Neural cell (in vitro differentiated cells): ENCODE measurements around the gene ZNF799. TPM values are rescaled to one million over a fixed set of nuclear protein-coding genes. Genes with fewer than 3 reads are reported as not detected.
"Not testable (repeated sequence)": the region's sequence is repeated elsewhere in the genome, so short reads cannot be mapped to it uniquely, and the experiment has no call there.

ENCODE experiments used
- H2AFZ ChIP-seq: fragments of 200-600, 300-800 bp; sonication (generic), shearing (Covaris generic); 2 replicates; pipeline ENCODE4 v1.6.0; 2014; ENCODE audit warnings: low read depth, mild to moderate bottlenecking, antibody characterized with exemption, low read length, moderate library complexity
- H3F3A ChIP-seq: fragments of 200-600 bp; shearing (Covaris generic); 2 replicates; pipeline ENCODE4 v1.6.1; 2016; ENCODE audit warnings: mild to moderate bottlenecking, moderate library complexity, mixed read lengths, antibody characterized with exemption, low read length; ENCODE audit not compliant: insufficient read depth, poor library complexity, severe bottlenecking
- H3K27ac ChIP-seq: fragments of 200-600, 300-800 bp; sonication (generic), shearing (Covaris generic); 2 replicates; pipeline ENCODE4 v1.5.1; 2014; ENCODE audit warnings: mild to moderate bottlenecking, low read length, moderate library complexity
- H3K27me3 ChIP-seq: fragments of 300-800, 200-600 bp; sonication (generic), shearing (Covaris generic); 2 replicates; pipeline ENCODE4 v1.6.0; 2014; ENCODE audit warnings: mild to moderate bottlenecking, low read depth, low read length, moderate library complexity; ENCODE audit not compliant: insufficient read depth
- H3K36me3 ChIP-seq: fragments of 300-800, 200-600 bp; sonication (generic), shearing (Covaris generic); 2 replicates; pipeline ENCODE4 v1.5.1; 2014; ENCODE audit warnings: mild to moderate bottlenecking, antibody characterized with exemption, low read length, moderate library complexity; ENCODE audit not compliant: insufficient read depth
- H3K4me2 ChIP-seq: fragments of 300-800, 200-600 bp; sonication (generic), shearing (Covaris generic); 2 replicates; pipeline ENCODE4 v1.6.0; 2014; ENCODE audit warnings: mild to moderate bottlenecking, low read length
- H3K4me3 ChIP-seq: fragments of 300-800, 200-600 bp; sonication (generic), shearing (Covaris generic); 2 replicates; pipeline ENCODE4 v1.5.1; 2014; ENCODE audit warnings: mild to moderate bottlenecking, low read length, moderate library complexity
- H3K79me2 ChIP-seq: fragments of 200-600 bp; shearing (Covaris generic); replicated peaks from 2 replicates; pipeline ENCODE4 v1.6.0; 2014; ENCODE audit warnings: mild to moderate bottlenecking, low read length, moderate library complexity; ENCODE audit not compliant: insufficient read depth
- H3K9ac ChIP-seq: fragments of 300-800, 200-600 bp; sonication (generic), shearing (Covaris generic); 2 replicates; pipeline ENCODE4 v1.6.1; 2016; ENCODE audit warnings: mild to moderate bottlenecking, low read length, mixed read lengths
- H3K9me2 ChIP-seq: fragments of 200-600 bp; shearing (Covaris generic); 2 replicates; pipeline ENCODE4 v1.6.1; 2016; ENCODE audit warnings: mild to moderate bottlenecking, low read length, mixed read lengths; ENCODE audit not compliant: insufficient read depth
- H3K9me3 ChIP-seq: fragments of 200-600, 300-800 bp; sonication (generic), shearing (Covaris generic); 2 replicates; pipeline ENCODE4 v1.6.1; 2016; ENCODE audit warnings: mild to moderate bottlenecking, mixed run types, low read length, moderate library complexity, mixed read lengths
- H4K20me1 ChIP-seq: fragments of 200-600 bp; shearing (Covaris generic); 2 replicates; pipeline ENCODE4 v1.6.1; 2016; ENCODE audit warnings: mild to moderate bottlenecking, mixed run types; ENCODE audit not compliant: insufficient read depth
- CTCF ChIP-seq: fragments of 450-650 bp; IDR thresholded peaks from 2 replicates; pipeline ENCODE4 v1.5.1; 2014; ENCODE audit warnings: antibody characterized with exemption, mild to moderate bottlenecking, moderate library complexity; ENCODE audit not compliant: poor library complexity, severe bottlenecking
- EP300 ChIP-seq: fragments of 450-650 bp; conservative IDR thresholded peaks from 2 replicates; pipeline ENCODE4 v1.6.1; 2014; ENCODE audit warnings: antibody characterized with exemption, mild to moderate bottlenecking, moderate library complexity; ENCODE audit not compliant: poor library complexity, severe bottlenecking
- EZH2 ChIP-seq: fragments of 200-600, 300-800 bp; shearing (Covaris generic), sonication (generic); IDR thresholded peaks from 2 replicates; pipeline ENCODE4 v1.6.1; 2014; ENCODE audit warnings: antibody characterized with exemption, low read length, borderline replicate concordance, mild to moderate bottlenecking; ENCODE audit not compliant: insufficient read depth, poor library complexity, severe bottlenecking
- MXI1 ChIP-seq: fragments of 450-650 bp; conservative IDR thresholded peaks from 2 replicates; pipeline ENCODE4 v1.6.1; 2014; ENCODE audit warnings: antibody characterized with exemption, mild to moderate bottlenecking; ENCODE audit not compliant: poor library complexity, severe bottlenecking
- POLR2AphosphoS5 ChIP-seq: IDR thresholded peaks from 2 replicates; pipeline ENCODE4 v1.6.1; 2012
- RAD21 ChIP-seq: fragments of 450-650 bp; conservative IDR thresholded peaks from 2 replicates; pipeline ENCODE4 v1.6.1; 2014; ENCODE audit warnings: antibody characterized with exemption, mild to moderate bottlenecking, moderate library complexity
- REST ChIP-seq: IDR thresholded peaks from 2 replicates; pipeline ENCODE4 v1.6.1; 2012; ENCODE audit warnings: borderline replicate concordance
- SMC3 ChIP-seq: fragments of 450-650 bp; conservative IDR thresholded peaks from 2 replicates; pipeline ENCODE4 v1.6.1; 2014; ENCODE audit warnings: antibody characterized with exemption, mild to moderate bottlenecking, moderate library complexity; ENCODE audit not compliant: poor library complexity
- TAF1 ChIP-seq: IDR thresholded peaks from 2 replicates; pipeline ENCODE4 v1.6.1; 2012; ENCODE audit warnings: low read depth
- polyA plus RNA-seq: library from polyadenylated mRNA; depleted of rRNA; stranded (reverse); fragments of >200 nt; gene quantifications from 2 replicates; pipeline ENCODE4 v1.2.3, GENCODE V29; 2014

Gene ZNF799
- polyA plus RNA-seq, 1 donor from 2014 or later: 6.9 TPM

- H3K9ac ChIP-seq, H3K36me3 ChIP-seq, H3K4me3 ChIP-seq, H3K9me3 ChIP-seq, H3K27ac ChIP-seq, H4K20me1 ChIP-seq, H3K4me2 ChIP-seq, H3K27me3 ChIP-seq, H2AFZ ChIP-seq, H3K9me2 ChIP-seq, H3K79me2 ChIP-seq, H3F3A ChIP-seq: not testable (repeated sequence)
These were observed 29.7 kb upstream of the ZNF799 start for GRCh38 chr19:12430726-12431299.

GRCh38 chr19:12425888-12426274, 24.8 kb upstream of the ZNF799 start:
- no peak overlapping the region for H3K4me2 ChIP-seq
- no peak overlapping the region for H3K9ac ChIP-seq
- H3K36me3 ChIP-seq: peaks cover 5% of the 10 kb centered on the region
- H3K9me3 ChIP-seq: no peaks in the 10 kb centered on the region
- H3K4me3 ChIP-seq: no peak overlapping the region
- no peaks in the 10 kb centered on the region for H3K79me2 ChIP-seq
- H3F3A ChIP-seq: no peaks in the 10 kb centered on the region
- TF ChIP-seq REST (no peak), SMC3 (no peak), POLR2AphosphoS5 (no peak), EZH2 (no peak)
- H3K27ac ChIP-seq: no peak overlapping the region
- H3K27me3 ChIP-seq: no peaks in the 10 kb centered on the region
- no peak overlapping the region for H2AFZ ChIP-seq
- no peaks in the 10 kb centered on the region for H3K9me2 ChIP-seq
- no peaks in the 10 kb centered on the region for H4K20me1 ChIP-seq

- no peak overlapping the region for H3K27ac ChIP-seq
- no peaks in the 10 kb centered on the region for H3K9me2 ChIP-seq
- no peaks in the 10 kb centered on the region for H3F3A ChIP-seq
- no peaks in the 10 kb centered on the region for H3K27me3 ChIP-seq
- H3K9ac ChIP-seq: no peak overlapping the region
- H2AFZ ChIP-seq: no peak overlapping the region
- H3K9me3 ChIP-seq: no peaks in the 10 kb centered on the region
- H3K4me2 ChIP-seq: no peak overlapping the region
- H3K4me3 ChIP-seq: no peak overlapping the region
- H3K79me2 ChIP-seq: no peaks in the 10 kb centered on the region
- no peaks in the 10 kb centered on the region for H4K20me1 ChIP-seq
- no peak for TF ChIP-seq MXI1
- no peak for TF ChIP-seq CTCF
- TF ChIP-seq POLR2AphosphoS5: no peak
- no peak for TF ChIP-seq REST
- no peak for TF ChIP-seq EP300
- no peak for TF ChIP-seq RAD21
- no peak for TF ChIP-seq TAF1
- TF ChIP-seq SMC3: no peak
- TF ChIP-seq EZH2: no peak
- H3K36me3 ChIP-seq: peaks cover 5% of the 10 kb centered on the region
These were observed 24.3 kb upstream of the ZNF799 start for GRCh38 chr19:12425236-12425887.

GRCh38 chr19:12417273-12417672, 16.2 kb upstream of the ZNF799 start:
- not testable (repeated sequence) for H3K36me3 ChIP-seq, H3K9me2 ChIP-seq, H3K9ac ChIP-seq, H3K4me3 ChIP-seq, H3K79me2 ChIP-seq, H3K27ac ChIP-seq, H4K20me1 ChIP-seq, H2AFZ ChIP-seq, H3K4me2 ChIP-seq, H3K9me3 ChIP-seq, H3F3A ChIP-seq, H3K27me3 ChIP-seq
